Measurements from ENCODE around the gene CCDC136. TPM values are rescaled to one million over a fixed set of nuclear protein-coding genes. Genes with fewer than 3 reads are reported as not detected.

The CCDC136 gene
- total and polyA plus RNA-seq, 2 donors (not counting 1 experiment from before 2014, with no cell fraction given), result 8.3 to 12.1 TPM

DNA sequence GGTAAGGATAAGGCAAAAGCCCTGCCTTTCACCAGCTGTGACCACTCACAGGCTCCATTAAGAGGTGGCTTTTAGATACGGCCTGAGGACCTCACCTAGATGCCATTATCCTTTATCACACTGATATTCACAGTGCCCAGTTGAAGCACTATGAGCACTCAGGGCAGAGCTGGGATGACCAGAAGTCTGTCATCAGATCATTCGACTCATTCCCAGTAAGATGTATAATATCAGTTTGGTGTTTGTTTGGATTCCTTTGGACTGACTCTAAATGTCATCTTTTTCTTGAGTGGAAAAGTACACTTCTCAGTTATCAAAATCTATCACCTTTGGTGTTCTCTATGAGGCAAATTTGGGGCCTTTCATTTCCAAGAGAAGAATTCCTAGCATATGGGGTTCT, 18.7 kb downstream of the CCDC136 start:
- no peaks in the 10 kb centered on the region for H3K27me3 ChIP-seq (ENCODE audit: control insufficient read depth, insufficient read depth, low read length)
- H3K4me2 ChIP-seq (ENCODE audit: extremely low read depth, insufficient read depth, low read length), result no peak overlapping the region
- no peak overlapping the region for H2AFZ ChIP-seq (ENCODE audit: low read length)
- no peak for TF ChIP-seq EZH2 (IDR thresholded peaks at IDR 0.05; ENCODE audit: low read length, missing control alignments)
- no peak for TF ChIP-seq CTCF (conservative IDR thresholded peaks at IDR 0.05 in 1 of 2, IDR thresholded peaks at IDR 0.05 in 1 of 2; ENCODE audit: low read depth in 1 of 2, low read length in 2 of 2)
- no peaks in the 10 kb centered on the region for H3K79me2 ChIP-seq (ENCODE audit: control insufficient read depth, insufficient read depth, low read length)
- no peak for DNase-seq (ENCODE audit: low read depth in 2 of 2)
- no peak overlapping the region for H3K9ac ChIP-seq (ENCODE audit: insufficient read depth, low read length)
- H3K9me3 ChIP-seq (ENCODE audit: control insufficient read depth, insufficient read depth, low read depth, low read length), result no peaks in the 10 kb centered on the region
- peaks cover 4% of the 10 kb centered on the region for H3K36me3 ChIP-seq (ENCODE audit: control insufficient read depth, insufficient read depth, low read length)
- no peaks in the 10 kb centered on the region for H4K20me1 ChIP-seq (ENCODE audit: control insufficient read depth, extremely low read depth, insufficient read depth, low read length)
- no peak overlapping the region for H3K27ac ChIP-seq (ENCODE audit: insufficient read depth, low read length)
- no peak overlapping the region for H3K4me3 ChIP-seq (replicated peaks in 1 of 4; ENCODE audit: control extremely low read depth in 1 of 4, insufficient read depth in 1 of 4, low read depth in 3 of 4, low read length in 4 of 4)
- no peaks in the 10 kb centered on the region for H3K4me1 ChIP-seq (ENCODE audit: control insufficient read depth, extremely low read depth, insufficient read depth, low read length)

- no peak for TF ChIP-seq EZH2 (IDR thresholded peaks at IDR 0.05; ENCODE audit: low read length, missing control alignments)
- no peak for TF ChIP-seq CTCF (conservative IDR thresholded peaks at IDR 0.05 in 1 of 2, IDR thresholded peaks at IDR 0.05 in 1 of 2; ENCODE audit: low read depth in 1 of 2, low read length in 2 of 2)
- no peaks in the 10 kb centered on the region for H3K9me3 ChIP-seq (ENCODE audit: control insufficient read depth, insufficient read depth, low read depth, low read length)
- H3K4me2 ChIP-seq (ENCODE audit: extremely low read depth, insufficient read depth, low read length), result no peak overlapping the region
- no peaks in the 10 kb centered on the region for H3K4me1 ChIP-seq (ENCODE audit: control insufficient read depth, extremely low read depth, insufficient read depth, low read length)
- no peak for DNase-seq (ENCODE audit: low read depth in 2 of 2)
- H3K27me3 ChIP-seq (ENCODE audit: control insufficient read depth, insufficient read depth, low read length), result no peaks in the 10 kb centered on the region
- H3K27ac ChIP-seq (ENCODE audit: insufficient read depth, low read length), result no peak overlapping the region
- peaks cover 4% of the 10 kb centered on the region for H3K36me3 ChIP-seq (ENCODE audit: control insufficient read depth, insufficient read depth, low read length)
- H3K4me3 ChIP-seq (replicated peaks in 1 of 4; ENCODE audit: control extremely low read depth in 1 of 4, insufficient read depth in 1 of 4, low read depth in 3 of 4, low read length in 4 of 4), result no peak overlapping the region
- no peaks in the 10 kb centered on the region for H4K20me1 ChIP-seq (ENCODE audit: control insufficient read depth, extremely low read depth, insufficient read depth, low read length)
- no peak overlapping the region for H3K9ac ChIP-seq (ENCODE audit: insufficient read depth, low read length)
- no peak overlapping the region for H2AFZ ChIP-seq (ENCODE audit: low read length)
- no peaks in the 10 kb centered on the region for H3K79me2 ChIP-seq (ENCODE audit: control insufficient read depth, insufficient read depth, low read length)
These were observed 19.2 kb downstream of the CCDC136 start for GRCh38 chr7:128810997-128811396.

GRCh38 chr7:128811631-128812430, 20.1 kb downstream of the CCDC136 start:
- H3K4me3 ChIP-seq (replicated peaks in 1 of 4; ENCODE audit: control extremely low read depth in 1 of 4, insufficient read depth in 1 of 4, low read depth in 3 of 4, low read length in 4 of 4), result no peak overlapping the region
- no peaks in the 10 kb centered on the region for H3K36me3 ChIP-seq (ENCODE audit: control insufficient read depth, insufficient read depth, low read length)
- H3K4me2 ChIP-seq (ENCODE audit: extremely low read depth, insufficient read depth, low read length), result no peak overlapping the region
- H3K79me2 ChIP-seq (ENCODE audit: control insufficient read depth, insufficient read depth, low read length), result no peaks in the 10 kb centered on the region
- H3K4me1 ChIP-seq (ENCODE audit: control insufficient read depth, extremely low read depth, insufficient read depth, low read length), result no peaks in the 10 kb centered on the region
- no peak overlapping the region for H2AFZ ChIP-seq (ENCODE audit: low read length)
- no peaks in the 10 kb centered on the region for H4K20me1 ChIP-seq (ENCODE audit: control insufficient read depth, extremely low read depth, insufficient read depth, low read length)
- no peaks in the 10 kb centered on the region for H3K27me3 ChIP-seq (ENCODE audit: control insufficient read depth, insufficient read depth, low read length)
- H3K9ac ChIP-seq (ENCODE audit: insufficient read depth, low read length), result no peak overlapping the region
- H3K9me3 ChIP-seq (ENCODE audit: control insufficient read depth, insufficient read depth, low read depth, low read length), result no peaks in the 10 kb centered on the region
- no peak for DNase-seq (ENCODE audit: low read depth in 2 of 2)
- no peak overlapping the region for H3K27ac ChIP-seq (ENCODE audit: insufficient read depth, low read length)
- TF ChIP-seq EZH2 (IDR thresholded peaks at IDR 0.05; ENCODE audit: low read length, missing control alignments), result no peak
- TF ChIP-seq CTCF (conservative IDR thresholded peaks at IDR 0.05 in 1 of 2, IDR thresholded peaks at IDR 0.05 in 1 of 2; ENCODE audit: low read depth in 1 of 2, low read length in 2 of 2), result no peak
